ENCODE measurements around the gene ADA.
"Not testable (repeated sequence)": the region's sequence is repeated elsewhere in the genome, so short reads cannot be mapped to it uniquely, and the experiment has no call there.

ADA gene

DNA sequence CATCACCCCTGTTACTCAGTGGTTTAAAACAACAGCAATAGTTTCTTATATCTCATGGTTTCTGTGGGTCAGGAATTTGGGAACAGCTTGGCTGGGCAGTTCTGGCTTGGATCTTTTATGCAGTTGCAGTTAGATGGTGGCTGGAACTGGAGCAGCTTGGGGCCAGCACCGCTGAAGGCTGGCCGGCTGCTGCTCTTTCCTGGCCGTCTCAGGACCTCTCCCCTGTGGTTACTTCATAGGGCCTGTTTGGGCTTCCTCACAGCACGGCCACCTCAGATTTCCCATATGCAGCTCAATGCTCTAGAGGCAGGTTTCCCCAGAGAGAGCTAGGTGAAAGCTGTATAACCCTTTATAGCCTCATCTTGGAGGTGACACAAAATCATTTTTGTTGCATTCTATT lies 53.6 kb downstream of the ADA start:
- no peak for DNase-seq

DNA sequence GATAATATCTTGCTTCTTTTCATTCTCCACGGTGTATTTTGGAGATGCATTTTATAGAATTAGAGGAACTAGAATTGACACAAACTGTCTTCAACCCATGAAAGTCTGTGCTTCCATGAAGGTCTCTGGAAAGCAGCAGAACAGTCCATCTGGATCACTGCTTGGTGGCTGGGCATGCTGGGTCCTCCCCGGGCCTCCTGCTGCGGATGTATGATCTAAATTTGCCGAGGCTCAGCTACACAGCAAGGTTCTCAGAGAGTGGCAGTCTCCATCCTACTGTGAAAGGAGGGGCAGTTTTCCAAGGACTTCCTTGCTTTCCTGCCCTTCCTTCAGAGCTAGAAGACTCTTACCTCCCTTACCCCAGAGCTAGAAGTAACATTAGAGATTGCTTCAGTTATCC lies 54.0 kb downstream of the ADA start:
- DNase-seq, result no peak

DNA sequence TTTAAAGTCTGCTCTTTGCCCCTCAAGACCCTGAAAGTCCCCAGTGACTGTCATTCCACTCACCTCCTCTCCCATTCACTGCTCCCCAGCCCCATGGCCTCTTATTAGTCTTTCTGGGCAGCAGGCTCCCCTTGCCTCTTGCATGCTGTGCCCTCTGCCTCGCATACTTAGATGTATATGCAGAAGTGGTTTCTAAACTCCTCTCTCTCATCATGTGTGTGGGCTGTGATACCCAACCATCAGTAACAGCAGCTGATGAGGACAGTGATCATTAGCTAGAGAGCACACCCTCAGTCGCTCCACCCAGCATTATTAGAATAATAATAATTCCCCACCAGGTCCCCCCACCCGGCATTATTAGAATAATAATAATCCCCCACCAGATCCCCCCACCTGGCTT lies 54.6 kb downstream of the ADA start:
- no peak for DNase-seq

DNA sequence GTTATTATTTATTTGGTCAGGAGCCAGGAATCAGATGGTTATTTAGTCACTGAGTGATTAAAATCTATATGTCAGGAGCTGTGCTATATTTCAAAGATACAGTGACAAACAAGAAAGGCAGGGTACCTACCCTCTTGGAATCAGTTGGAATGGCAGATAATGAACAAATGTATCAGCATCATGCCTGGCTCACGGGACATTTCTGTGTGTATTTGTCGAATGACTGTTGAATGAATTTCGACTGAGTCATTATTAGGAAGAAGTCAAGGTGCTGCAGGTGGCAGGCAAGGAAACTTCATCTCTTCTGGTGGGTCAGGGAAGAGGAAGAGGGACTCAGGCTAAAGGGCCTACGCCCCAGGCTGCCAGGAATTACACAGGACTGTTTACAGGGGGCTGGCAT lies 55.5 kb downstream of the ADA start:
- no peak for DNase-seq

- no peak for DNase-seq
Measured at GRCh38 chr20:44594730-44595129, 56.8 kb downstream of the ADA start.

DNA sequence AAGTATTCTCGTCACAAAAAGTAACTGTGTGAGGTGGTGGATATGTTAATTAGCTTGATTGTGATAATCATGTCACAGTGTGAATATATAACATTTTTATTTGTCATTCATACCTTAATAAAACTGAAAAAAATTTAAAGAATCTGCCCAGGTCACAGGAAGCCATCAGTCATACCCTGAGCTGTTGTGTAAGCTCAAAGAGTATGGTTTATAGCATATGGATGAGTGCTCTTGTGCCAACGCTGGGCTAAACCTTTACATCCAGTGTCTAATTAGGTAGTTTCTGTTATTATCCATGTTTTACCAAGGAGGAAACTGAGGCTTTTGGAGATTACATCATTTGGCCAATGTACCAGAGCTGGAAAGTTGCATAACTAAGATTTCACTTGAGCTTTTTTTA lies 57.7 kb downstream of the ADA start:
- no peak for DNase-seq

DNA sequence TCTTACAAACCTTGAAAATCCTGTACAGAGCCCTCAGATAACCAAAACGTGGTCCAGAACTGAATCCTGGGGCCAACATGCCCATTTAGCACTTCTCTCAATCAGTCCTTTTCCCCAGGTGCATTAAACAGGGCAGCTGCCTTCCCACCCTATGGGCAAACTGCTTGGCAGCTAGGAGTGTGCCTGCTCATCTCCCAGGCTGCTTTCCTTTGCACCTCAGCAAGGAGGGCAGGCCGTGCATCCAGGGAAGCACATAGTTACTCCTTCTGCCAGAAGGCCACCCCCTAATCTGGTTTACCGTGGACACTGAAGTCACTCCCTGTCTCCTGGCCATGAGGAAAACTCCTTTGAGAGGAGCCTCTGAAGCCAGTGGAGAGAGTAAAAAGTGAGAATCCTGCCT lies 59.1 kb downstream of the ADA start:
- no peak for DNase-seq

GRCh38 chr20:44590980-44591778 lies 60.3 kb downstream of the ADA start:
- no peak for DNase-seq

DNA sequence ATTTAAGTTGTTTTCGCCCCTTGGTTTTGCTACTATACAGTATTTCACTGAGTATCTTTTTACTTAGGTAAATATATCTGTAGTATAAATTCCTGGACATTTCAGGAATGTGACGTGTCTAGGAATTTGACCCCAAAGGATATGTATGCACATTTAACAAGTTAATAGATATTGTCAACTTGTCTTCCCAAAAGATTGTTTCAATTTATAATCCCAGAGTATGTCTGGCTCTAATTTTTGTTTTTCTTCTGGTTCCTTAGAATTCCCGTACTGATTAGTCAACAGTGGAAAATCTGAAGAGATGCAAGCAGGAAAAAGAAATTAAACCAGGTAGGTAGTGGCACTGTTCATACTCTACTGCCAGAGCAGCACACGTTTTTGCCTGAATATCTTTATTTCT lies 62.0 kb downstream of the ADA start:
- no peak for DNase-seq

GRCh38 chr20:44588321-44588720 lies 63.2 kb downstream of the ADA start:
- not testable (repeated sequence) for DNase-seq

- DNase-seq, result no peak
Measured at GRCh38 chr20:44587035-44587980, 64.2 kb downstream of the ADA start.

DNA sequence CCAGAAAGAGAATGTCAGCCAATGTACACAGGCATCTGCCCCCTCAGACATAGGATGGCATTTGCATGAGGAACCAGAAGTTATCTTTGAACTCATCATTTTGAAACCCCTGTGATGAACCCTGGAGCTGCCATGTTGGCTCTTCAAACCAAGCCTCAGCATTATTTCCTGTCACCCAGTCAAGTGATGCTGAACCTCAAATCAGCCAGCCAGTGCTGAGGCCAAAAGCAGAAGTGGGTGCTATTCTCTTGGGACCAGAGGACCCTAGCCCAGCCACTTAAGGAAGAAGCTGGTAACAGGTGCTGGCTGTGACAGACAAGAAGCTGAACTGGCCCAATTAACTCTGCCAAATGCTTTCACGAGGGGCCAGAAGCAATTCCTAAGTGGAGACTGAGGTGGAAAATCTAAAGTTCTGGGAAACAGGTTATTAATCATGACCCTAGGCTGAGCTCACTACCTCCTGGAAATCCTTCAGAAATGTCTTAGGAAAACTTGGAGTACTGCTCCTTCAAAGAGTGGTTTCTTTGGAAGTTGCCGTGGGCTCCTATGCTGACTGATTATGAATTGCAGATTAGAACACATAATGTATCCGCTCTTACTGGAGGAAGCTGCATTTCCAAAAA lies 65.1 kb downstream of the ADA start:
- DNase-seq, result no peak

- no peak for DNase-seq
Measured at GRCh38 chr20:44585057-44585963, 66.2 kb downstream of the ADA start.

- DNase-seq, result no peak
Measured at GRCh38 chr20:44584162-44584561, 67.3 kb downstream of the ADA start.

- DNase-seq, result no peak
Measured at GRCh38 chr20:44583157-44583556, 68.3 kb downstream of the ADA start.

- no peak for DNase-seq
Measured at GRCh38 chr20:44582311-44583025, 69.0 kb downstream of the ADA start, which contains the start of gene PKIG. PKIG (plus strand) TSS chr20:44582579; CDS start chr20:44614557, 31,978 bp downstream.

GRCh38 chr20:44581515-44581914 lies 70.0 kb downstream of the ADA start:
- no peak for DNase-seq

GRCh38 chr20:44580581-44581268 lies 70.8 kb downstream of the ADA start:
- DNase-seq, result no peak

GRCh38 chr20:44579313-44580081 lies 72.0 kb downstream of the ADA start:
- DNase-seq, result no peak

- DNase-seq, result peak; percentile 14
Measured at GRCh38 chr20:44576297-44576696, 75.2 kb downstream of the ADA start.
